Vein endothelial cell (primary cell): ENCODE measurements around the gene PSMD5. TPM values are rescaled to one million over a fixed set of nuclear protein-coding genes. Genes with fewer than 3 reads are reported as not detected.

Experiments used
- total RNA-seq: library from RNA; depleted of rRNA; stranded (reverse); fragments of >200 nt; gene quantifications from 2 replicates; pipeline ENCODE4 v1.2.3, GENCODE V29; 2012

PSMD5 gene
- 29.1 and 38.6 TPM in 2 replicates for total RNA-seq

GRCh38 chr9:120842685-120843485 lies at the start of gene PSMD5:
Gene PSMD5, minus strand, starts transcription at chr9:120842922. Its CDS starts 13 bp downstream, at chr9:120842909.

GRCh38 chr9:120876842-120877240 lies 34.1 kb upstream of the PSMD5 start, which contains the start of gene PHF19:
Gene PHF19, minus strand, starts transcription at chr9:120877188. Its CDS starts 2,447 bp downstream, at chr9:120874741.

GRCh38 chr9:120792898-120793765 lies 49.6 kb downstream of the PSMD5 start, which contains the start of gene FBXW2:
Gene FBXW2, minus strand, starts transcription at chr9:120793416. Its CDS starts 5,158 bp downstream, at chr9:120788258.

Other genes starting within 250 kb of the PSMD5 start
- 9.1 and 12.2 TPM in 2 replicates for gene MEGF9, start 128.5 kb downstream of the PSMD5 start, total RNA-seq
- gene FBXW2, start 49.5 kb downstream of the PSMD5 start, total RNA-seq: 35.6 and 43.3 TPM in 2 replicates
- 28.7 and 44.6 TPM in 2 replicates for gene PHF19, start 34.3 kb upstream of the PSMD5 start, total RNA-seq
- gene TRAF1, start 83.9 kb upstream of the PSMD5 start, total RNA-seq: 1.3 and 4.5 TPM in 2 replicates
- gene C5, start 207.4 kb upstream of the PSMD5 start, total RNA-seq: 0.65 and 0.86 TPM in 2 replicates
- gene CNTRL, start 232.0 kb upstream of the PSMD5 start, total RNA-seq: 11.3 and 11.8 TPM in 2 replicates